ENCODE data around the gene GALNT2. TPM values are rescaled to one million over a fixed set of nuclear protein-coding genes. Genes with fewer than 3 reads are reported as not detected.

Gene GALNT2
- total RNA-seq, 1 donor = 69.5 TPM

DNA sequence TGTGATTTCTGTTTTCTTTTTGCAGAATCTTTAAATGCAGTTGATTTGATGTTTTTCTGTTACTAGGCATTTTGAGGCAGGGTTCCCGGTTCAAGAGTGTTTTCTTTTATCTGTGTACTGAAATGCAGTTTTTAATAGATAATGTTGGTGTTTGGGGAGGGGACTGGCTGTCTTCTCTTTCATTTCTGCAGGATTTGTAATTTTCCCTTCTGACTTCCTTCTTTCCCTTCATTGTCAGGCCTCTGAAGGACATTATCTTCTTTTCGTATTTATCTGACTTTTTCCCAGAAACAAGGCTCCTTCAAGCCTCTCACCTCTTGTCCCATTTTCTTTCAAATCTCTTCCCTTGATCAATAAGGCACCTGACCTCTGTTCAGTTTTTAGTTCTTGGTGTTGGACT, 1.5 kb upstream of the GALNT2 start:
- no peak overlapping the region for H3K4me3 ChIP-seq (ENCODE audit: low read depth, low read length)
- no peak for DNase-seq (ENCODE audit: low read depth)
- TF ChIP-seq, protein P1, sequence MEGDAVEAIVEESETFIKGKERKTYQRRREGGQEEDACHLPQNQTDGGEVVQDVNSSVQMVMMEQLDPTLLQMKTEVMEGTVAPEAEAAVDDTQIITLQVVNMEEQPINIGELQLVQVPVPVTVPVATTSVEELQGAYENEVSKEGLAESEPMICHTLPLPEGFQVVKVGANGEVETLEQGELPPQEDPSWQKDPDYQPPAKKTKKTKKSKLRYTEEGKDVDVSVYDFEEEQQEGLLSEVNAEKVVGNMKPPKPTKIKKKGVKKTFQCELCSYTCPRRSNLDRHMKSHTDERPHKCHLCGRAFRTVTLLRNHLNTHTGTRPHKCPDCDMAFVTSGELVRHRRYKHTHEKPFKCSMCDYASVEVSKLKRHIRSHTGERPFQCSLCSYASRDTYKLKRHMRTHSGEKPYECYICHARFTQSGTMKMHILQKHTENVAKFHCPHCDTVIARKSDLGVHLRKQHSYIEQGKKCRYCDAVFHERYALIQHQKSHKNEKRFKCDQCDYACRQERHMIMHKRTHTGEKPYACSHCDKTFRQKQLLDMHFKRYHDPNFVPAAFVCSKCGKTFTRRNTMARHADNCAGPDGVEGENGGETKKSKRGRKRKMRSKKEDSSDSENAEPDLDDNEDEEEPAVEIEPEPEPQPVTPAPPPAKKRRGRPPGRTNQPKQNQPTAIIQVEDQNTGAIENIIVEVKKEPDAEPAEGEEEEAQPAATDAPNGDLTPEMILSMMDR (IDR thresholded peaks at IDR 0.05; ENCODE audit: insufficient read depth, low read depth, low read length) = no peak

DNA sequence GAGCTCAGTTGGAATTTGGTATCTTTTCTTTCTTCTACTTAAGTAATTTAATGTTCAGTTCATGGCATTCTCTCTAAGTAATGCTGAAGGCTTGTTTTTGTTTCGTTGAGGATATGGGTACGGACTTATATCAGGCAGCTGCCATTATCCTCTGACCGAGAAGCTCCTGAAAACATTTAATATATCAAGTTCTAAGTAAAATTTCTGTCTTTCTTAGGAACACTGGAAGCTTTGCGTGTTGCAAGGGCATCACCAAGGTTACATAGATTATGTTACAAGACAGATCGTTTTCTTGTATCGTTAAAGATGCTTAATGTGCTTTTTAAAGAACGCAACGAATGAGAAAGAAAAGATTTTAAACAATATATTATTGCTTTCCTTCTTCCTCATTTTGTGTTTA, 1.0 kb upstream of the GALNT2 start:
- no peak for DNase-seq (ENCODE audit: low read depth)
- TF ChIP-seq, protein P1 (IDR thresholded peaks at IDR 0.05; ENCODE audit: insufficient read depth, low read depth, low read length) = no peak
- peak overlapping the region; percentile 63 for H3K4me3 ChIP-seq (ENCODE audit: low read depth, low read length)

DNA sequence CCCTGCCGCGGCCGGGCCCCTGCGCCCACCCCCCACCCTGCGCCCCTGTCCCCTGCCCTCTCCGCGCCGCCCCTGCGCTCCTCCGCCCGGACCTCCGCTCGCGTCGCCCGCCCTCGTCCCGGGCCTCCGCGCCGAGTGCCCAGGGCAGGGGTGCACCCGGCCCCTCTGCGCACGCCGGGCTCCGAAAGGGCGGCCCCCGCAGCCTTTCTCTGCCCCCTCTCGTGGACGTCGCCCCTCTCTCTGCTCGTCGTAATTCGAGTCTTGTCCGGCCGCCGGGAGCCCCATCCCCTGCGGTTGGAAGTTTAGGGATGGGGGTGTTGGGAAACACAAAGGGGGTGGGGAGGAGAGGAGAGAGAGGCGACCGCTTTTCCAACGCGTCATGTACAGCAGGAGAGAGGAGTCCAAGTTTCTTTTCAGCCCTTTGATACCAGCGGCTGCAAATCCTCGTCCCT, 407 bp downstream of the GALNT2 start:
- peak overlapping the region; percentile 90 for H3K4me3 ChIP-seq (ENCODE audit: low read depth, low read length)
- DNase-seq (ENCODE audit: low read depth) = peak; percentile 66
- TF ChIP-seq, protein P1 (IDR thresholded peaks at IDR 0.05; ENCODE audit: insufficient read depth, low read depth, low read length) = no peak

DNA sequence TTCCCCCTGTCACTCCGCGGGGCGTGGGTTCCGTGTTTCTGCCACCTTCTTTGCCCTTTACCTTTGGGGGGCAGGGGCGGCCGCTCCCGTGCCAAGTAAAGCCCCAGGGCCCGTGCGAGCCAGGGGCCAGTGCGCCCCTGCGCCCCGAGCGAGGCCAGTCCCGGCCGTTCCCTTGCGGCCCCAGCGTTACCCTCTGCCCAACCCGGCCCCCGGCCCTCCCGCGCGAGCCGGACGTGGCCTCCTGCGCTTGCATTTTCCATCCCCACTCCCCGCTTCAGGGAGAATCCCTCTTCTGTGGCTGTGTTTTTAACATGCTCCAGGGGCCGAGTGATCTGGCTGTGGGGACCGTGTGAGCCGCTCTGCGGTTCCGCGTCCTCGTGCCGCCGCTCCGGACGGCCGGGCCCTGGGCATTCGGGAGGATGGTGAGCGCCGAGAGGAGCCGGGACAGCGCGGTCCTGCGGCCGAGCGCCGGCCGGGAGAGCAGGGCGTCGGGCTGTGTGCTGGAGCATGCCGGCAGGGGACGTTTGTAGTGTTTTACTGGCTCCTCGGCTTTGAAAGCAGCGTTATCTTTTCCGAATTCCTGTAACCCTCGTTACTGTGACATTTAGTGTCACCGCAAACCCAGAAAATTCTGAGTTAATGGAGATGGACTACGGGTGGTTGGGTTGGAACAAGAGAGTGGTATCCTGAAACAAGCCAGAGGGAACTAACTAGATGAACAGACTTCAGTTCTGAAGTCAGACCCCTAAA, 1.0 kb downstream of the GALNT2 start:
- peak; percentile 31 for DNase-seq (ENCODE audit: low read depth)
- H3K4me3 ChIP-seq (ENCODE audit: low read depth, low read length) = peak overlapping the region; percentile 90
- TF ChIP-seq, protein P1 (IDR thresholded peaks at IDR 0.05; ENCODE audit: insufficient read depth, low read depth, low read length) = no peak

DNA sequence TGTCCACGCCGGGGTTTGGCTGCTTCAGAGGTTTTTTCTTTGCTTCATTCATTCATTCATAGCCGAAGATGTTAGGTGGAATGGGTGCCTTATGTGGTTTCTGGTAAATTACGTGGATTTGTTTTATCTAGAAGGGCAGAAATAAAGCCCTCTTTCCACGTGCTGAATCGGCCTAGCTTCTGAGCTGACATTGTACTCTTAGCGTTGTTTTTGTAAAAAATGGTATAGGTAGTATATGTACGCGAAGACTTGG, 1.5 kb downstream of the GALNT2 start:
- TF ChIP-seq, protein P1 (IDR thresholded peaks at IDR 0.05; ENCODE audit: insufficient read depth, low read depth, low read length) = no peak
- peak; percentile 20 for DNase-seq (ENCODE audit: low read depth)
- H3K4me3 ChIP-seq (ENCODE audit: low read depth, low read length) = peak overlapping the region; percentile 90

DNA sequence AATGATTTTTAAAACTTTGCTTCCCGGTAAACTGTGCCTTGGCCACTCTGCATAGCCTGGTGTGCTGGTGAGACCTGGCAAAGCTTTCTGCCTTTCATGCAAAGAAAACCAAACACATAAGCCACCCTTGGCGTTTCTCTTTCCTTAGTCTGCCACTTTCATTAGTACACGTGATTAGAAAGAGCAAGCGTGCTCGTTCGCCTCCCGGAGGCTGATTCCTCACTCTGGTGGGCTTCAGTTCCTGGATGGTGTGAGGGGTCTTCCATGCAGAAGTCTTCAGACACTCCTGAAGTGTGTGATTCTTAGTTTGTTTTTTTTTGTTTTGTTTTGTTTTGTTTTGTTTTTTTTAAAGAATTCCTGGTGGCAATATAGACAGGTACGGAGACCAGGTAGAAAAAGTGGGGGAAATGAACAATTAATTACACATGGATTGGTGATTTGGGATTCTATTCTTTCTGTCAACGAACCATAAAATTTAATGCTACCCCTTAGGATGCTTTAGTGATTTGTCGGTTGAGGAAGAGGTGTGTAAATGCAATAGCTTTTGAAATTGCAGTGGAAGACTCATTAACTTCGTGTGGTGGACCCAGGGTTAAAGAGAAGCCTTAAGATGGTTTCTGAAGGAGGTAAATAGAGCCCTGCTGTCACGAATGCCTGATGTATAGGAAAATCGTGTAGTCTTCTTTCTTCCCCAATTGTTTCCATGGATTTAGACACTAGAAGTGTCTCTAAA, 2.1 kb downstream of the GALNT2 start:
- DNase-seq (ENCODE audit: low read depth) = peak; percentile 44
- peak overlapping the region; percentile 90 for H3K4me3 ChIP-seq (ENCODE audit: low read depth, low read length)

More for the DNA sequence above, 2.1 kb downstream of the GALNT2 start:
- TF ChIP-seq, protein P1 (IDR thresholded peaks at IDR 0.05; ENCODE audit: insufficient read depth, low read depth, low read length) = no peak
